Stimulated activated CD4-positive, alpha-beta T cell treated with anti-CD3 and anti-CD28 coated beads, TNF-alpha, amount 100 ng/mL, for 4 hours (primary cell): Measurements from ENCODE around the gene ARHGAP23.

Experiments
- DNase-seq, 3 experiments: peaks; one replicate each; pipeline ENCODE4 v3.0.0-alpha.2; 2020; ENCODE audit warnings: low read depth in 3 of 3

ARHGAP23 gene

GRCh38 chr17:38443356-38444031 is 15.2 kb downstream of the ARHGAP23 start:
- DNase-seq: no peak

- DNase-seq: peak in 2 of 3 experiments; percentile 24 to 33
Observed at GRCh38 chr17:38444151-38444550, 15.9 kb downstream of the ARHGAP23 start.

DNA sequence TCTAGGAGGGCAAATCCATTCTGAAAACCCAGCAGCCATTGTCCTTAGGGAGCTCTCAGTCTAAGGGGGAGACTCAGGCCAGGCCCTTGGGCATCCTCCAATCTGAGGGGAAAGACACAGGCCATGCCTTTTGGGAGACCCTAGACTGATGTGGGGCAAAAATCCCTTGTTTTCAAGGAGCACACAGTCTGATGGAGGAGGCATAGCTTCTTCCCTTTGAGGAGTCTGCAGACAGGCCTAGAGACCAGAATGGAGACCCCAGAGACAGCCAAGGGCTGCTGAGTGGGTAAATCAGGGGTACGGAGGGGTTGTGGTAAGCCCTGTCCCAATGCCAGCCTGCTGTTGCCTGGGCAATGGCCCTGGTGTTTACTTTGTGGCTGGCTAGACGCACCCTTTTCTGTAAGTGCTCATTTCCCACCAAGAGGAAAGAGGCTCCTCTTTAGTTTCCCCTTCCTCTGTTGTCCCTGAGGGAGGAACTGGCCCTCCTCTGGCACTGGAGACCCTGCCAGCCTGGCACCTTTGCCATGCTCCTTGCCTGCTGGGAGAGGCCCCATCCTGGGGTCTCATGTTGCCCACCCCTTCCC is 19.3 kb downstream of the ARHGAP23 start:
- no peak for DNase-seq

DNA sequence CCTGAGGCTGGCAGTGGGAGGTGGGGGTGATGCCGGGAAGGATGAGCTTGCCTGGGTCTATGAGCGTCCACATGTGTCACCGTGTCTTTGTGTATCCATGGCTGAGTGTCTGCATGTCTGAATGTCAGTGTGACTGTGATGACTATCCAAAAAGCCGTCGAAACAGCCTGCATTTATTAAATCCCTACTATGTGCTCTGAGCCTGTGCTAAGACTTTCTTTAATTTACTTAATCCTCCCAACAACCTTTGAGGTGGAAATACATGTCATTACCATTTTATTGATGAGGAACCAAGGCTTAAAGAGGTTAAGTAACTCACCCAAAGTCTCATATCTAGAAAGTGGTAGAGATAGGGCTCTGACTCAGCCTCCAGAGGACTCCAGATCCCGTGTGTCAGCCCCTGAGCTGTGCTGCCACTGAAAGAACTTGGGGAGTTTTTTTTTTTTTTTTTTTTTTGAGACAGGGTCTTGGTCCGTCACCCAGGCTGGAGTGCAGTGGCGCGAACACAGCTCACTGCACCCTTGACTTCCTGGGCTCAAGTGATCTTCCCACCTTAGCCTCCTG is 20.0 kb downstream of the ARHGAP23 start:
- no peak for DNase-seq

- no peak for DNase-seq
Observed at GRCh38 chr17:38449364-38449763, 21.1 kb downstream of the ARHGAP23 start.

DNA sequence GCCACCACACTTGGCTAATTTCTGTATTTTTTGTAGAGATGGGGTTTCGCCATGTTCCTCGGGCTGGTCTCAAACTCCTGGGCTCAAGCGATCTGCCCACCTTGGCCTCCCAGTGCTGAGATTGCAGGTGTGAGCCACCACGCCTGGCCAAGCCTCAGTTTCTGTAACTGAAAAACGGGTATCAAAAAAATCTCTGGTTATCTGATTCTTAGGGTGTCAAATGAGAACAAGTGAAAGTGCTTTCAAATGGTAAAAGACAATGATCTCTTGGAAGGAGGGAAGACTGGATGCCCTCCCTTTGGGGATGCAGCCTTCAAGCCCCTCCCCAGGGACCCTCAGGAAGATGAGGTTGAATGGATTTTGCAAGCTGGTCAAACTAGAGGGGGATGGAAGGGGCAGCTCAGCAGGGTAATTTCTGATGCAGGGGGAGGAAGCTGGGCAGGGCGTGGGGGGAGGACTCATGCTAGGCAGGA is 22.3 kb downstream of the ARHGAP23 start:
- no peak for DNase-seq

DNA sequence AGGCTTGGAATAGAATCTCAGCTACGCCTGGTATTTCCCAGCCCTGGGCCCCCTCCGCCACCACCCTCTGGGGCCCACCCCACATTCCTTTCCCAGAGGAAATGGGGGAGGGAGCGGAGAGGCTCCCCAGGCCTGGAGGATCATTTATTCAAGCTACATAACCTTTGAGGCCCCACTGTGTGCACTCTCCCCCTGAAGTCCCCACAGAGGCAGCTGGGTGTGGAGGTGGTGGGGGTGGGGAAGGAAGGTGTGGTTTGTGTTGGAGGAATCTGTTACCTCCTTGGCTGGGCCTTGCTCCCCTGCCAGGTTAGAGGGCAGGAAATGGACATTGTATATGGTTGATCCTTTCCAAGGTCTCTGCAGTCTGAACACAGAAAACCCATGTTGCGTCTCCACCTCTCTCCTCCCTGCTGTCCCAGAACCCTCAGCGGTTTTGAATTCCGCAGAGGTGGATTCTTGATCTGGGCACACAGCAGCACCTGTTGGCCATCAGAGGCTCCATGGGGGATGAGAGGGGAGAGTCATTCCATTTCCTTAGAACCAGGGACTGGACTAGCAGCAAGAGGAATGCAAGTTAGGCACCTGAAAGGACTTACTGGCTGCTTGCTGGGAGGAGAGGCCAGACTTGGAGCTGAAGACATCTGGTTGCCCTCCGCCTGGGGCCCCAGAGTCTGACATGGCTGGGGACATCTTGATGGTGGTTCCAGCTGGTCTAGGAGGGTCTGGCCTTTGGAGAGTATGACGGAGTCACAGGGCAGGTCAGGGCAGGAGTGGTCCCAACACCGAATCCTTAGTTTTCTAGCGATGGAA is 23.0 kb downstream of the ARHGAP23 start:
- no peak for DNase-seq

DNA sequence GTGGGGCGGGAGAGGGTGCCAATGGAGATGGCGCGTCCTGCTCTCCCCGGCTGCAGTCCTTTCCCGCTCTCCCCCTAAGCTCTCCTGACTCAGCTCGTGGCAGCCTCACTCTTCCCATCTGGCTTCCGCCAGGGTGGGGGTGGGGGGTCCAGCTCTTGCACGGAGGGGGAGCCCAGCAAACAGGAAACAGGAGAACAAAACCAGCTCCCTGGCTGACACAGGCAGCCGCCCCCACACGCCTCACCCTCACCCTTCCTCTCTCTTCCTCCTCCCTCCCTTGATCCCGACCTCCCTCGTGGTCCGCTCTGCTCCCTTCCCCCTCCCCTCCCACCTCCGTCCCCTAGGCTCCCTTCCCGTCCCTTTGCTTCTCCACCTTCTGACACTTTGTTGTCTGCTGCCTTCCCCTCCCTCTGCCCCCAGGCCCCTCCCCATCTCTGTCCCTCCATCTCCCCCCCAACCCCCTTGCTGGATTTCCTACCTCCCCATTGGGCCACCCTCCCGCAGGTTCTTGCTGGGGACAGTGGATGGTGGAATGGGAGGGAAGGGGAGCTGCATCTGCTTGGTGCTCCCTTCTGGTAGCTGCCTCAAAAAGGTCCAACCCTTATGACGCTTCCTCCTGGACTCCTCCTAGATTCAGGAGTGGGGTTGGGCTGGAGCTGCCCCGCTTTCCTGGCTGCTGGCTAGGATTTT is 23.7 kb downstream of the ARHGAP23 start:
- DNase-seq: no peak

DNA sequence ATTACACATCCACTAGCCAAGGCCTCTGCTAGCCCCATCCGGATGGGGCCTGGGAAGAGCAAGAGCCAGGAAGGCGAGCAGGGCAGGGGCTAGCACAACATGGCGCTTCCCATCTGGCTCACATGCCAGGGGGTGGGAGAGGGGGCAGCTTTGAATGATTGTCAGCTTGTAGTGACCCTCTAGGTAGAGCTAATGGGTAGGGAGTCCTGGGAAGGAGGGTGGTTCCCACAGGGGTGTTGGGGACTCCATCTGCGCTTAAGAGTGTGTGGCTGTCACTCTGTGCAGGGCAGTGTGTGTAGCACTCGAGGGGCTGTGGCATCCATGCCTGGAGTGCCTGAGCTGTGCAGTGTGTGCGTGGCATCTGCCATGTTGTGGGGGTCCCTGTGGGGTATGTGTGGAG is 24.5 kb downstream of the ARHGAP23 start:
- no peak for DNase-seq

DNA sequence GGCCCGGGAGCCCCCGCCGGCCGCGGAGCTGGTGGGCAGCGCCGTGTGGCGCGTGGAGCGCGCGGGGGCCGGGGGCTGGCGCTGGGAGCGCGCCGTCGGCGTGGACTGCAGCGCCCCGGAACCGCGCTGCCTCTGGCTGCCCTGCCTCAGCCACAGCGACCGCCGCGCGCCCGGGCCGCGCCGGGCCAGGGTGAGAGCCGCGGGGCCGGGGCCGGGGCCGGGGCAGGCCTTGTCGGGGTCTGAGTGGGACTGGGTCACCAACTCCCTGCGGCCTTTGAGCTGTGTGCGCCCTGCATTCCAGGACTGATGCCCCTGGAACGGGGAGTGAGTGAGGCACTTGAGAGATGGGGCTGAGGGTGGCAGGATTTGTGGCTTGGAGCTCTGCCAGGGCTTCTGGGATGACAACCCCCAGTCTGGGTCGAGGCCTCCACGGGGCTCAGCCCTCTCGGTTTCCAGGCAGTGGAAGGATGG is 25.7 kb downstream of the ARHGAP23 start:
- no peak for DNase-seq

- DNase-seq: no peak
Observed at GRCh38 chr17:38454532-38454931, 26.3 kb downstream of the ARHGAP23 start.

DNA sequence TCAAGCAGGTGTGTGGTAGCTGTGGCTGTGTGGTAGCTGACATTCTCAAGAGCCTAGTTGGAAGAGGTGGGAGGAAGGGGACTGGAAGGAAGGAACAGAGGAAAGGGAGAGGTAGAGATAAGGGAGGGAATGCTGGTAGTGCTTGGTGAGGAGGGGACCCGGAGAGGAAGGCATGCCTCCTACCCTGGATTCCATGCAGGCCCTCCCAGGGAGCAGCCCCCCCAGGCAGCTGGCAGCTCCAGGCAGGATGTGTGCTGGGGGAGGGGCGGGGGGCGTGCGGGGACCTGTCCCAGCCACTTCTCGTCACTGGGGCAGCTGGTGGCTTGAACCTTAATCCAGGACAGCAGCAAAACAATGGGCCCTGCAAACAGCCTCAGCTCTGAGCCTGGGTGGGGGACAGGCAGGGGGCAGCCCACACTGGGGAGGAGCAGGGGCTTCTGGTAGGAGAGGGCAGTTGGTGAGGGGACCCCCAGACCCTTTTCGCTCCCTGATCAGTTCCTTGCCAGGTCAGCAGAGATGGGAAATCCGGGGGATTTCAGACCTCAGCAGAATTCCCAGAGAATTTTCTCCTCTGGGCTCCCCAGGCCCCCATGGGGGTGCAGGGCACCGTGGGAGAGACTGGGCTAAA is 27.1 kb downstream of the ARHGAP23 start:
- no peak for DNase-seq

DNA sequence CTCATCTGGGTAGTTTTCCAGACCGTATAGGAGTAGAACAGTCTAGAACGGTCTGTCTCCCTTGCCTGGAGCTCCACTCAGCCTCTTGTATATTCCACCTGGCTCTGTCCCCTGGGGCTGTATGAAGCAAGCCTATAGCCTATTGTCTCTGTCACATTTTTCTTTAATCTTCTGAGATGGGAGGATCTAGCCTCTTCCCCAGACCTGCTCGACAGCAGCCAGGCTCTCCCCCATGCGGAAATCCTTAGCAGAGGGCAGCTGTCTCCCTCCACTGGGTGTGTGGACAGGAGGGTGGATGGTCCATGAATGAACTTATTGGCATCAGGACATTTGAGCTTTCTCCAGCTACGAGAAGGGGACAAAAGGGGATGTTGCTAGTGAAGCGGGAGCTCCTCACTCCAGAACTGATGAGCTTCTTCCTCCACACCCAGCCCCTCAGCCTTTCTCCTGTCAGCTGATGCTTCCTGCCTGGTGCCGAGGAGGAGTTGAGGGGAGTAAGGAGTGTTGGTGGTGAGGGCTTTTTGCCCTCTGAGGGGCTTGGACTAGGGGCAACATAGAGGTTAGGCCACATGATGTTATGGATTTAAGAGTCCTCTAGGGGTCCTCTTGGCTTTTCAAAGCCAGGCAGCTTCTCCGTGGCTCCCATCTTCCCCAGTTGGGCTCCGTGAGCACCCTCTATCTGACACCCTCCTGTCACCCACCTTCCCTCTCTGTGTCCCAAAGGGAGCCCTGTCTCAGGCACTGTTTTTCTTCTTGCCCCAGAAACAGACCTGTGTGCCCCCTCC is 28.0 kb downstream of the ARHGAP23 start:
- no peak for DNase-seq

DNA sequence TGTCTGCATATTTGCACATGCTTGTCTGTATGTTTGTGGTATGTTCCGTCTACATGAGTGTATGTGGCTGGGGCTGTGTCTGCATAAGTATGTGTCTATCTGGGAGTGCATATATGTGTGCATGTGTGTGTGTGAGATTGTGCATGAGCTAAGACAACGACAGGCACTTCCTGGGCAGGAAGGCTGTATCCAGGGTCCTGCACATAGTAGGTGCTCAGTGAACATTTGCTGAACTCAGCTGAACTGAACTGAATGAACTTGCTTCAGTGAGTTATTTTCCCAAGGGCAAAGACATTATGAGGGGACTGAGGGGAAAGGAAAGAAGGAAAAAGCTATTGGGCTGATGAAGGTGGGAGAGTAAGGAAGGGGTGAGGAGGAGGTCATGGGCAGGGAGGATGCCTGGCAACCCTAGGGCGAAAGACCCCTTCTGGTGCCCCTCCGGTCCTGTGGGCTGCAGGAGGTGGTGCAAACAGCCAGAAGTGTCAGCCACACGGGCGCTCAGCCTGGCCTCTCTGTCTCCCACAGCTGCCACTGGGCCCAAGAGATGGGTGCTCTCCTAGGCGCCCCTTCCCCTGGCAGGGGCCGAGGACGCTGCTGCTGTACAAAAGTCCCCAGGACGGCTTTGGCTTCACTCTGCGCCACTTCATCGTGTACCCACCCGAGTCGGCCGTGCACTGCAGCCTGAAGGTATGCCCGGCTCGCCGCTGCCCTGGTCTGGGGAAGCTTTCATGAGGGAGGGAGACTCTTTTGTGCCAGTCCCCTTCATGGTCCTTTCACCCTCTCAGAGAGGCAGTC is 29.5 kb downstream of the ARHGAP23 start:
- no peak for DNase-seq

DNA sequence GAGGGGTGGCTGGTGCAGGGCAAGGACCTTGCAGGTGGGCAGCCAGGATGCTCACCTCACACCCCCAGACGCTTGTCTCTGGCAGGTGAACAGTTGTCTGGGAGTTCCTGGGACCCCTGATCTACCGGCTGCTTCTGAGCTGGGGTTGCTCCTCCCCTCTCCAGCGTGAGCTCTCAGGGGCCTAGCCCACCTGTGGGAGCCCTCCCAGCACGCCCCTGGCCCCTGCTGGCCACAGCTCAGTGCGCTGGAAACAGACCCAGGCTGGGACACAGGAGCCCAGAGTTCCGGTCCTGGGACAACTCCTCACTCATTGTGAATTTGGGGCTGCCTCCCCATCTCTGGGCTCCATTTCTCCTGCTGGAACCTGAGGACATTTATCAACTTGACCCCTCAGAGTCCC is 30.3 kb downstream of the ARHGAP23 start:
- DNase-seq: no peak

- no peak for DNase-seq
Observed at GRCh38 chr17:38459567-38459966, 31.3 kb downstream of the ARHGAP23 start.

DNA sequence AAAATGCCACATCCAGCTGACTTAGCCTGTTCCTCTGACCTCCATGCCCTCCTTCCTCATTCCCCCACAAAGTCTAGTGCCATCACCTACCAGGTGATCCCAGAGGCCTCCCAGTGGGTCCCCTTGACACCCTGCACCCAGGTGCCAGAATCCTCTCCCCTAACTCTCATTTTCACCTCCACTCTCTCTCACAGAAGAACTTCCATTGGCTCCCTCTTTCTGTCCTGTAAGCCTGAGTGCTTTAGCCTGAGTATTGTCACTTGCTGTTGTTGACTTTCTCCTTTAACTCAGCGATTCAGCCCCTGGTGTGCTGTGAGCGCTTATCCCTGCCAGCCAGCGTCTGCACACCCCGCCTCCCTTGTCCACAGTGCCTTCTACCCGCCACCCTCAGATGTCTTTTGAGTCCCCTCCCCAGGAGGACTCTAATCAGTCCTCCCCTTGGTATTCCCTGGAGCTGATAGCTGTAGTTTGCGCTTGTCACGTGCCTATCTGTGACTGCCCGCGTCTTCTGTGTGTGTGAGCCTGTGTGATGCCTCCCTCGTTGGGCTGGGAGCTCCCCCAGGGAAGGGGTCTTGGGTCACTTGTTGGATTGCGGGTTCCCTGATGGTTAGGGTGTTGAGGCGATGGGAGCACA is 31.9 kb downstream of the ARHGAP23 start:
- no peak for DNase-seq

- DNase-seq: no peak
Observed at GRCh38 chr17:38460716-38461630, 32.7 kb downstream of the ARHGAP23 start.
